PC-9 (cell line): ENCODE data around the gene NGDN. TPM values are rescaled to one million over a fixed set of nuclear protein-coding genes. Genes with fewer than 3 reads are reported as not detected.

Experiments
- BruUV-seq: library from RNA; stranded (reverse); fragments of 400-500 nt; replicated peaks from 2 replicates; lab custom pipeline; 2021; lab: Mats Ljungman, UMichigan
- CTCF ChIA-PET: fragments of 300-600 bp; sonication (Branson Sonifier 250); formaldehyde crosslinking; loops from one replicate; lab custom pipeline; 2022; ENCODE audit warnings: antibody characterized with exemption; lab: Charles Lee
- POLR2A ChIA-PET: fragments of 300-600 bp; sonication (Branson Sonifier 250); formaldehyde crosslinking; loops from one replicate; lab custom pipeline; 2022; ENCODE audit warnings: antibody characterized with exemption; ENCODE audit not compliant: unreplicated experiment; lab: Charles Lee
- DNase-seq, 2 experiments: peaks; one replicate each; pipeline versions ENCODE4 v3.0.0 to v3.0.0-alpha.2; 2015 to 2022; ENCODE audit warnings: mixed read lengths in 1 of 2
- H2AFZ ChIP-seq: fragments of 200-600 bp; sonication (generic); 2 replicates; pipeline ENCODE4 v1.8.1; 2017; ENCODE audit warnings: antibody characterized with exemption
- H3F3A ChIP-seq: fragments of 200-600 bp; sonication (generic); 2 replicates; pipeline ENCODE4 v1.8.1; 2017; ENCODE audit warnings: antibody characterized with exemption, mild to moderate bottlenecking, low read depth; ENCODE audit not compliant: insufficient read depth
- H3K27ac ChIP-seq: fragments of 200-600 bp; sonication (generic); 2 replicates; pipeline ENCODE4 v1.6.1; 2016; ENCODE audit warnings: mixed run types
- H3K27me3 ChIP-seq: fragments of 200-600 bp; sonication (generic); 2 replicates; pipeline ENCODE4 v1.6.1; 2016; ENCODE audit warnings: low read depth, mixed run types; ENCODE audit not compliant: insufficient read depth
- H3K36me3 ChIP-seq: fragments of 200-600 bp; sonication (generic); 2 replicates; pipeline ENCODE4 v1.6.1; 2016; ENCODE audit warnings: low read depth, mixed run types
- H3K4me1 ChIP-seq: fragments of 200-600 bp; sonication (generic); replicated peaks from 2 replicates; pipeline ENCODE4 v1.6.1; 2016; ENCODE audit warnings: mixed run types; ENCODE audit not compliant: insufficient read depth
- H3K4me2 ChIP-seq: fragments of 200-600 bp; sonication (generic); 2 replicates; pipeline ENCODE4 v1.6.1; 2017; ENCODE audit warnings: mixed run types
- H3K4me3 ChIP-seq: fragments of 200-600 bp; sonication (generic); 2 replicates; pipeline ENCODE4 v1.6.1; 2016; ENCODE audit warnings: mixed run types
- H3K79me2 ChIP-seq: fragments of 200-600 bp; sonication (generic); 2 replicates; pipeline ENCODE4 v1.6.1; 2017; ENCODE audit warnings: low read depth, mixed run types
- H3K9me2 ChIP-seq: fragments of 200-600 bp; sonication (generic); 2 replicates; pipeline ENCODE4 v1.8.1; 2017; ENCODE audit warnings: mild to moderate bottlenecking; ENCODE audit not compliant: insufficient read depth
- H3K9me3 ChIP-seq: fragments of 200-600 bp; sonication (generic); 2 replicates; pipeline ENCODE4 v1.8.1; 2016; ENCODE audit warnings: low read depth; ENCODE audit not compliant: insufficient read depth
- H4K20me1 ChIP-seq: fragments of 200-600 bp; sonication (generic); 2 replicates; pipeline ENCODE4 v1.8.1; 2017; ENCODE audit not compliant: insufficient read depth
- EZH2 ChIP-seq: fragments of 200-600 bp; sonication (generic); IDR thresholded peaks from 2 replicates; pipeline ENCODE4 v1.8.0; 2017; ENCODE audit warnings: antibody characterized with exemption, low read depth
- intact Hi-C: fragments of 100-400 bp; cut with micrococcal nuclease; formaldehyde crosslinking; loops from one replicate; pipeline ENCODE4 v1.10.0; 2022; ENCODE audit not compliant: unreplicated experiment
- total RNA-seq: library from RNA; stranded (reverse); gene quantifications from 2 replicates; pipeline ENCODE4 v1.2.3, GENCODE V29; 2021
- TF ChIP-seq, protein P1 (sequence below): fragments of 200-600 bp; sonication (generic); conservative IDR thresholded peaks from 2 replicates; pipeline ENCODE4 v1.6.1; 2017; ENCODE audit warnings: mixed run types, antibody characterized with exemption, mild to moderate bottlenecking, moderate library complexity

The NGDN gene
- total RNA-seq, 1 experiment from 2014 or later = 23.1 TPM

DNA sequence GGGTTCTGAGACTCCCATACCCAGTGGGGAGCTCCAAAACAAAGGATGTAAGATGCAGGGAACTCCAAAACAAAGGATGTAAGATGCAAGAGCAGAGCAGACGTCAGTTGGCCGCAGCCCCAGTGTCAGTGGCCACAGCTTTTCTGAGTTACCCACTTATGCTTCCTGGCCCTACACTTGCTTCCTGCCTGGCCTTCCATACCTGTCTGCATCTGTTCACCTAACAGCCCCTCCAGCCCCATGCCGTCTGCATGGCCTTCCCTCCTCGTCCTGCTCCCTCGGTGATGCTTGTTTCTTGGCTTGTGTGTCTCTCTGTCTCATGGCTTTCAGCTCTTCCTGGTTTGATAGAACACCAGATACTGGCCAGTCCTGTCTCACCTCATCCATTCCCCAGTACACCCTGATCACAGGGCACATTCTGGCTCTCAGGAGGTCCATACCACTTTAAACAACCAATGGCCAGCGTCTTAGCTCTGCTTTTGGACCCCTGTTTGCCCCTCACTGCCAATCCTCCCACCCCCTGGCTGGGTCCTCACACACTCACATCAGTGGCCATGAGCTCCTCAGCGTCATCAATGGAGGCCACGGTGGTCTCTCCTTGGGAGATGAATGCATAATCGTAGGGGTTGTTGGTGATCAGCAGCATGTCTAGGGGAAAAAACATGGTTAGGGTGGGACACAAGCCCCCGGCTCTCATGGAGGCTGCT lies 39.3 kb upstream of the NGDN start:
- no peak overlapping the region for H3K4me3 ChIP-seq
- no peaks in the 10 kb centered on the region for H3K36me3 ChIP-seq
- no TSS peak for BruUV-seq

DNA sequence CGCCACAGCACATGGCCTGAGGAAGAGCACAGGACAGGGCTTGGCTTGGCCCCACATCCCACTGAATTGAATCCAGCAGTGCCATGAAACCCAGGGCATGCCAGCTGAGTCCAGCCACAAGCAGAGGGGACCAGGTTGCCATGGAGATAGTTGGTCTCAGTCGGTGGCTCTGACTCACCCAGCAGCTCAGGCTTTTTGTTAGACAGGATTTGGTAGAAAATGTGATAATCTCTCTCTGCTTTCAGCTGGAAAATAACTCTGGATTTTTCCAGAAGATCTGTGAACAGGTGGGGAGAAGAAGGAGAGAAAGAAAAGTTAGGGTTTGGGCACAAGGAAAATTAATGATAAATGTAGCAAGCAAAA lies 38.8 kb upstream of the NGDN start:
- no peaks in the 10 kb centered on the region for H3K36me3 ChIP-seq
- no peaks in the 10 kb centered on the region for H3K79me2 ChIP-seq
- H3K27me3 ChIP-seq = peaks cover 80% of the 10 kb centered on the region
- intact Hi-C loops = no loop called here
- BruUV-seq = no TSS peak
- H3K9me2 ChIP-seq = no peaks in the 10 kb centered on the region
- POLR2A ChIA-PET = no interaction called here
- TF ChIP-seq, protein P1, sequence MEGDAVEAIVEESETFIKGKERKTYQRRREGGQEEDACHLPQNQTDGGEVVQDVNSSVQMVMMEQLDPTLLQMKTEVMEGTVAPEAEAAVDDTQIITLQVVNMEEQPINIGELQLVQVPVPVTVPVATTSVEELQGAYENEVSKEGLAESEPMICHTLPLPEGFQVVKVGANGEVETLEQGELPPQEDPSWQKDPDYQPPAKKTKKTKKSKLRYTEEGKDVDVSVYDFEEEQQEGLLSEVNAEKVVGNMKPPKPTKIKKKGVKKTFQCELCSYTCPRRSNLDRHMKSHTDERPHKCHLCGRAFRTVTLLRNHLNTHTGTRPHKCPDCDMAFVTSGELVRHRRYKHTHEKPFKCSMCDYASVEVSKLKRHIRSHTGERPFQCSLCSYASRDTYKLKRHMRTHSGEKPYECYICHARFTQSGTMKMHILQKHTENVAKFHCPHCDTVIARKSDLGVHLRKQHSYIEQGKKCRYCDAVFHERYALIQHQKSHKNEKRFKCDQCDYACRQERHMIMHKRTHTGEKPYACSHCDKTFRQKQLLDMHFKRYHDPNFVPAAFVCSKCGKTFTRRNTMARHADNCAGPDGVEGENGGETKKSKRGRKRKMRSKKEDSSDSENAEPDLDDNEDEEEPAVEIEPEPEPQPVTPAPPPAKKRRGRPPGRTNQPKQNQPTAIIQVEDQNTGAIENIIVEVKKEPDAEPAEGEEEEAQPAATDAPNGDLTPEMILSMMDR = no peak
- TF ChIP-seq EZH2 = no peak
- no peaks in the 10 kb centered on the region for H4K20me1 ChIP-seq
- no peaks in the 10 kb centered on the region for H3F3A ChIP-seq
- CTCF ChIA-PET = no interaction called here
- H3K9me3 ChIP-seq = no peaks in the 10 kb centered on the region
- H3K27ac ChIP-seq = no peak overlapping the region
- no peak overlapping the region for H3K4me3 ChIP-seq
- no peak overlapping the region for H2AFZ ChIP-seq
- no peaks in the 10 kb centered on the region for H3K4me1 ChIP-seq
- H3K4me2 ChIP-seq = no peak overlapping the region
- no peak for DNase-seq

More for the DNA sequence above, 39.3 kb upstream of the NGDN start:
- intact Hi-C loops = no loop called here
- Histone ChIP-seq H3K4me1 (no peaks in the 10 kb centered on the region), H3K9me2 (no peaks in the 10 kb centered on the region), H4K20me1 (no peaks in the 10 kb centered on the region), H3K4me2 (no peak overlapping the region), H3K27ac (no peak overlapping the region), H3F3A (no peaks in the 10 kb centered on the region), H3K79me2 (no peaks in the 10 kb centered on the region), H3K9me3 (no peaks in the 10 kb centered on the region), H3K27me3 (peaks cover 77% of the 10 kb centered on the region), H2AFZ (no peak overlapping the region)
- no peak for DNase-seq
- ChIA-PET CTCF (no interaction called here), POLR2A (no interaction called here)
- TF ChIP-seq EZH2 = no peak
- TF ChIP-seq, protein P1 = no peak

DNA sequence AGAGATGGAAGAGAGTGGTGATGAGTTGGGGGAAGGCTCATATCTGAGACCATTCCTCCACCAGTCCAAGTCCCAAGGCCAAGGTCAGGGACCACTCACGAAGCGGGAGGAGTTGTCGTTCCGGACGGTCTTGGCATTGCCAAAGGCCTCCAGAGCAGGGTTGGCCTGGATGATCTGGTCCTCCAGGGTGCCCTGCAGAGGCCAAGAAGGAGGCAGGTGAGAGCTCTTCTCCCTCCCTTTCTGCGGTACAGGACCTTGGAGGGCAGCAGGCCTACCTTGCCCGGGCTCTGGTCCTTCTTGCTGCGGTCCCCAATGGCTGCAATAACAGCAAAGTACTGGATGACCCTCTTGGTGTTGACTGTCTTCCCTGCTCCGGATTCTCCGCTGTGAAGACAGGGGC lies 38.0 kb upstream of the NGDN start:
- ChIA-PET POLR2A (no interaction called here), CTCF (no interaction called here)
- BruUV-seq = no TSS peak
- no peaks in the 10 kb centered on the region for H3K9me3 ChIP-seq
- TF ChIP-seq EZH2 = no peak
- H3K27ac ChIP-seq = no peak overlapping the region
- H3K79me2 ChIP-seq = no peaks in the 10 kb centered on the region
- H3F3A ChIP-seq = no peaks in the 10 kb centered on the region
- intact Hi-C loops = no loop called here
- no peak for DNase-seq
- no peaks in the 10 kb centered on the region for H3K4me1 ChIP-seq
- no peaks in the 10 kb centered on the region for H3K36me3 ChIP-seq
- no peak overlapping the region for H3K4me2 ChIP-seq
- H3K27me3 ChIP-seq = peaks cover 87% of the 10 kb centered on the region
- H3K4me3 ChIP-seq = no peak overlapping the region
- no peaks in the 10 kb centered on the region for H3K9me2 ChIP-seq
- no peak overlapping the region for H2AFZ ChIP-seq
- H4K20me1 ChIP-seq = no peaks in the 10 kb centered on the region
